Retinal pigment epithelial cell (primary cell): ENCODE measurements around the gene ANKRD13D.

Source experiments
- DNase-seq: peaks from one replicate; pipeline ENCODE4 v3.0.0-alpha.2; 2010; ENCODE audit warnings: low read depth
- H3K4me3 ChIP-seq: 2 replicates; pipeline ENCODE4 v1.5.1; 2011; ENCODE audit warnings: mild to moderate bottlenecking, low read length, control low read depth, moderate library complexity
- TF ChIP-seq, protein P1 (sequence below): conservative IDR thresholded peaks from 2 replicates; pipeline ENCODE4 v1.5.1; 2011; ENCODE audit warnings: low read depth, low read length, control low read depth, inconsistent platforms

ANKRD13D gene

DNA sequence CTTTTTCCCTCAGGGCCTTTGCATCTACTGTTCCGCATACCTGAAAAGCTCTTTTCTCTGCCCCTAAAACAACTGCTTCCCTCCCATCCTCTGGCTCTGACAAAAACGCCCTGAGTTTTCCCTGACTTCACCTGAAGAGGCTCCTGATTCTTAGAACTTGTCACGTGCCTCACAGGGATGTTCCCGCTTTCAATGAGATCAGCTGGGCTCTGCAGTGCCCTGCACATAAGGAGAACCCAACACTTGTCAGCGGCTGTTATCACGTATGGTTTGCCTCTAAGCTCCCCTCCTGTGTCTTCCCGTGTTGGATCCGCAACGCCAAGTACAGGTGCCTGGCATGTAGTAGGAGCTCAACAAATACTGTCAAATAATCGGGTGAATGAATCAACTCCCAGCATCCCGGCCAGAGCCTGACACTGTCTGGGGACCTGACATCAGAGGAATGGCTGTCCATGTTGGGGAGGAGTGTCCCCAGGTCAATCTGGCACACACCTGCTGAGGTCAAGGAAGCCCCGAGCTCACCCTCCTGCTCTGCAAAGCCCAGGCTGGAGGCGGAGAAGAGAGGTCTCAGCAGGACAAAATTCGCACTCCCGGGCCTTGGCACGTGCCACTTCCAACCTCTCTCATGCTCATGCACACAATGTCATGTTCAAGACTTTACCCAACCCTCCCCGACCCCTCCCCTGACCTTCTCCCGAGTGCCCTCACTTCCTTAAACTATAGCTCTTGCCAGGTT is 27.0 kb upstream of the ANKRD13D start:
- TF ChIP-seq, protein P1, sequence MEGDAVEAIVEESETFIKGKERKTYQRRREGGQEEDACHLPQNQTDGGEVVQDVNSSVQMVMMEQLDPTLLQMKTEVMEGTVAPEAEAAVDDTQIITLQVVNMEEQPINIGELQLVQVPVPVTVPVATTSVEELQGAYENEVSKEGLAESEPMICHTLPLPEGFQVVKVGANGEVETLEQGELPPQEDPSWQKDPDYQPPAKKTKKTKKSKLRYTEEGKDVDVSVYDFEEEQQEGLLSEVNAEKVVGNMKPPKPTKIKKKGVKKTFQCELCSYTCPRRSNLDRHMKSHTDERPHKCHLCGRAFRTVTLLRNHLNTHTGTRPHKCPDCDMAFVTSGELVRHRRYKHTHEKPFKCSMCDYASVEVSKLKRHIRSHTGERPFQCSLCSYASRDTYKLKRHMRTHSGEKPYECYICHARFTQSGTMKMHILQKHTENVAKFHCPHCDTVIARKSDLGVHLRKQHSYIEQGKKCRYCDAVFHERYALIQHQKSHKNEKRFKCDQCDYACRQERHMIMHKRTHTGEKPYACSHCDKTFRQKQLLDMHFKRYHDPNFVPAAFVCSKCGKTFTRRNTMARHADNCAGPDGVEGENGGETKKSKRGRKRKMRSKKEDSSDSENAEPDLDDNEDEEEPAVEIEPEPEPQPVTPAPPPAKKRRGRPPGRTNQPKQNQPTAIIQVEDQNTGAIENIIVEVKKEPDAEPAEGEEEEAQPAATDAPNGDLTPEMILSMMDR = no peak
- H3K4me3 ChIP-seq = no peak overlapping the region
- DNase-seq = no peak

DNA sequence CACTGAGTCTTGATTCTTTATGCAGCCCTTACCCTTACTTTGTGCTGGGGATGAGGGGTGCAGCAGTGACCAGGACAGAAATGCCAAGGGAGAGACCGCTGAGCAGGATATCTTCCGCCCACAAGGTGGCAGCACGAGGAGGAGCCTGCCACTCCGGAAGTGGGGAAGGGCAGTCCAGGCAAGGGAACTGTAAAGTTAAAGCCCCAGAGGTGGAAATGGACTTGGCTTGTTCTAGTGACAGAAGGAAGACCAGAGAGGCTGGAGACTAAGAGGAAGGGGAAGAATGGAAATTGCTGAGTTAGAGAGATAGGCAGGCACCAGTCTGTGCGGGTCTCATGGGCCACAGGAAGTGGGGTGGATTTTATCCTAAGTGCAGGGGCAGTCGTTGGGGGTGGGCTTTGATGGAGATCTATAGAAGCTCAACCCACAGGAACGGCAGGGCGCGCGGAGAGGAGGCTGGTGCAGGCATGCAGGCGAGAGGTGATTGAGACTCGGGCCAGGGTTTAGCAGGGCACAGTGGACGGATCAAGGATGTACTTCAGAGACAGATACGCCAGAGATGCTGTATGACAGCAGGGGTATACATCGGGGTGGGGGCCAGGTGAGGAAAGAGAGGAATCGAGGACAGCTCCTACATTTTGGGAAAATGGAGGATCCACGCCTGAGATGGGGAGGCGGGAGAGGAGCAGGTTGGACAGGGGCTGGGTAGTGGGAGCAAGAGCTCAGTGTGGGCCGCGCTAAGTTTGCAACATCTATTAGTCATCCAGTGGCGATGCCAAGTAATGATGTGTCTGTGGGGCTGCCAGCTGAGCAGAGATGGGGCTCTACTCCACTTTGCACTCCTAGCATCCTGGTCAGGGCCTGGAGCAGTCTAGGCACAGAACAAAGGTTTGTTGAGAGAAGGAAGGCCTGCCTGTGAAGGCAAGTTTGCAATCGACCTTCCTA is 26.1 kb upstream of the ANKRD13D start:
- TF ChIP-seq, protein P1 = peak; percentile 90
- no peak overlapping the region for H3K4me3 ChIP-seq
- DNase-seq = peak; percentile 23

DNA sequence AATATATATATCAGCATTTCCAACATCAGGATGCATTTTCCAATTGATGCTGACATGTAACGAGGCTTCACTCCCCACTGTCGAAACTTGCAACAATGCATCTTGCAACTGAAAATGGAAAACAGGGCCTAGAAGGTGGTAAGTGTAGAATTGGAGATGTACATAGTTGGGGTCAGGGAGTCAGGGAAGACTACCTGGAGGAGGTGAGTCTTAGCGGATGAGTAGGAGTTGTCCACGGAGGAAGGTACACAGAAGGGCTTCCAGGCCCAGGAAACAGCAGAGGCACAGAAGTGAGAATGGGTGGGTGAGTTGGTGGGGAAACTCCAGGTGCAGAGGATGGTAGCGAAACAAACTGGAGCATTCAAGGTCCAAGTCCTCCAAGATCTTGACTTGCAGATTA is 24.8 kb upstream of the ANKRD13D start:
- TF ChIP-seq, protein P1 = no peak
- DNase-seq = no peak
- H3K4me3 ChIP-seq = no peak overlapping the region

DNA sequence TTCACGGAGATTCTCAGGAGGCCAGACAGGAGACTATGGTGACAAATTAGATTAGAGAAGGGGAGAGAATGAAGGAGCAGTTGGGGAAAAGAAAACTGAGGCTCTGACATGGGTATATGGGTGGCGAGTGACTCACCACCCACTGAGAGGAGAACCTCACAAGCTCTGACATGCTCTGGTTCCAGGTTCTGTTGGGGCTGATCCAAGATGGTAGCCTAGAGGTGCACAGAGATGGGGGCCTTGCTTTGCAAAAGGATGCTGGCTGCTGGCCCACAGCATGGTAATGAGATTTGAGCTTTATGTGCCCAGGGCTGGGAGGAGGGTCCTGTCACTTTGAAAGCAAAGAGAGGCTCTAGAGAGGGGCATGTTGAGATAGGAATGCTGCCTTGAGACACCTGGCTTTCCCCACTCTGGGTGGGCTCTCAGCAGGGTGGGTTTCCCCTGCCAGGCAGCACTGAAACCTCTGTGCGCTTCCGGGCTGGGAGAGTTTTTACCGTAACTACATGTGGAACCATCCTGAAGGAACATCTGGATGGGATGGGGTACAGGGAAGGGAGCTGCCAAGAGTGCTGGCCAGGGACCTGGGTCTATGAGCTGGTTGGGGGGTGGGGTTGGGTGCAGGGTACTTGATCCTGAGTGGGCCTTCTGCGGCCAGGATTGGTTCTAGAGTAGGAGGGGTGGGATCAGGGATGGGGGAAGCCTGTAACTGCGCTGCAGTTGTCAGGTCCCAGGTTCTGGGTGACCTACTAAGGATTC is 24.0 kb upstream of the ANKRD13D start:
- TF ChIP-seq, protein P1 = no peak
- no peak overlapping the region for H3K4me3 ChIP-seq
- DNase-seq = no peak

- DNase-seq = no peak
- TF ChIP-seq, protein P1 = peak; percentile 59
- H3K4me3 ChIP-seq = peak overlapping the region; percentile 40
Observed at GRCh38 chr11:67265633-67266448, 23.3 kb upstream of the ANKRD13D start.
